ENCODE measurements around the gene TMEM132C.
"Not testable (repeated sequence)": the region's sequence is repeated elsewhere in the genome, so short reads cannot be mapped to it uniquely, and the experiment has no call there.

TMEM132C gene

DNA sequence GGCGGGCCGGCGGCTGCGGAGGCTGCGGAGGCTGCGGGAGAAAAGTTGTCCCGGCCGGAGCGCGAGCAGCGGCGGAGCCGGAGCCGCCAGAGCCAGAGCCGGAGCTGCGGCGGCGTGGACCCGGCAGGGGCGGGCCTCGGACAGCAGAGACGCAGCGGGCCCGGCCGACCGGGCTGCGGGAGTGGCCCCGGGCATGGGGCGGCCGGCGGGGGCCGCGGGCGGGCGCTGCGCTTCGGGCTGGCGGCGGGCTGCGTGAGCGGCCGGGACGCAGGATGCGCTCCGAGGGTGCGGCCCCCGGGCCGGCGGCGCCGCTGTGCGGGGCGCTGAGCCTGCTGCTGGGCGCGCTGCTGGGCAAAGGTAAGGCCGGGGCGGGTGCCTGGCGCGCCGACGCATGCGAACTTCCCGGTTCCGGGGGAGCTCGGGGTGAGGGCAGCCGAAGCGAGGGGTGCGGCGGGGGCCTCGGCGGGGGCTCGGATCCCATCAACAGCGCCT is at the start of gene TMEM132C:
TMEM132C (plus strand) TSS at position 40 of the 492 bp plus-strand sequence; CDS start at position 273, 233 bp downstream.
- DNase-seq (ENCODE audit: low spot score), result no peak

DNA sequence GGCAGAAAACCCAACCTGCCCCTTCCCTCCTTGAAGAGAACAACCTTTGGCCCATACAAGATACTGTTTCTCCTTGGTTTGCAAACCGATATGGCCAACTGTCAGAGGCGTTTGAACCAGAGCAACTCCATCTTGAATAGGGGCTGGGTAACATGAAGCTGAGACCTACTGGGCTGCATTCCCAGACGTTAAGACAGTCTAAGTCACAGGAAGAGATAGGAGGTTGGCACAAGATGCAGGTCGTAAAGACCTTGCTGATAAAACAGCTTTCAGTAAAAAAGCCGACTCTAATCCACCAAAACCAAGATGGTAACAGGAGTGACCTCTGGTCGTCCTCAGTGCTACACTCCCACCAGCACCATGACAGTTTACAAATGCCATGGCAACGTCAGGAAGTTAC is 42.7 kb upstream of the TMEM132C start:
- no peak for DNase-seq (ENCODE audit: low spot score)

DNA sequence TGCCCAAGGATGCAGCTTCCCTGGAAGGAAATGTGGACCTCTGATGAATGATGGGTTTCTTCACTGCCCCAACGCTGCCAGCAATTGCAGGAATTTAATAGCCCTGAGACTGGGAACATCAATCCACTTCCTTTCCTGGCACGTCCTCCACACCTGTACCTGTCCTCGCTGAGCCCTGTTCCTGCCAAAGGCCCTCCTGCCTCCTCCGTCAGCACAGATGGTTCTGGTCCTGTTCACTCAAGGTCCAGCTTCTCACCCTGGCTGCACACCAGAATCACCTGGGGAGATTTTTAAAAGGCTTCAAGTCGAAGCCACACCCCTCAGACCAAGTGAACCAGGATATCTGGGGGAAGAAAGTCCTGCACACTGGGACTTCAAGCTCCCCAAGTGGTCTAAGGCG is 38.4 kb upstream of the TMEM132C start:
- DNase-seq (ENCODE audit: low spot score), result no peak

DNA sequence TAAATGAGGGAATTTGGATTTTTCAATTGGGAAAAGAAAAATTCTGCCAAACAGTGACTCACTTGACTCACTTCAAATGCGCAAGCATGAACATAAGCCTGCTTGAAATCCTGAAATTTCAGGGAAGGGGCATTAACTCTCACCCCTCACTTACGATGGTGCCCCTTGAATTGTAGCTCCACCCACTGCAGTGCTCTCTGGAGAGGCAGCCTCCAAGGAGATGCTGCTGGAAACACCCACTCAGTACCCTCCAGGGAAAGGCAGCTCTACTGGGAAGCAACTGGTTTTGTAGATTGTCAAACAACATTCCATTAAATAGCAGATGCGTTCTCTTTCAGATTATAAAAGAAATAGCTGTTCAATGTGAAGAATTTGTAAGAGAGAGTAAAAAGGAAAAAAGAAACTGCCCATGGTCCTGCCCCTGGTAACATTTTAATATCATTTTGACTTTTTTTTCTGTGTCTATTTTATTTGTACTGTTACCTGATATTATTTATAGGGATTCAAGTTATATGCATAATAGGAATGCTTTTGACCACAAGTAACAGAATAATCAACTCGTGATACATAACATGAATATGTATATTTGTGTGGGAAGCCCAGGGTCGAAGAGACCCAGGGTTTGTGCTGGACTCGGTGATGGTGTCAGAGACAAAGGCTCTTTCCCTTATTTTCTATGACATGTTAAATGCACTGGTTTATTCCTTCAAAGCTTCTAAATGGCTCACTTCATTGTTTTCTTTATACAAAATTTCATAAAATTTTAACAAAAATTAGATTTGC is 31.1 kb upstream of the TMEM132C start:
- DNase-seq (ENCODE audit: low spot score), result no peak

DNA sequence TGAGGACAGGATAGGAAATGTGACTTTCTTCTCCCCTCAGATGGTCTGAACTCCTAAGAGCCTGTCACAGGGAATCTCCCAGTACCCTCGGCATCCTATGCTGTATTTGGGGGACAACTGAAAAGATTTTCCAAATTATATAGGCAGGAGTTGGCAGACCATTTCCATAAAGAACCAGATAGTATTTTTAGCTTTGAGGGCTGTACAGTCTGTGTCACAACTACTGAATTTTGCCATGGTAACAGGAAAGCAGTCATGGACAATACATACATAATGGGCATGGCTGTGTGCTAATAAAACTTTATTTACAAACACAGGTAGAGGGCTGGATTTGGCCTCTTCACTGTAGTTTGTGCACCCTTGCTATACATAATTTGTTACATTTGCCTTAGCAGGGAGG is 30.4 kb upstream of the TMEM132C start:
- no peak for DNase-seq (ENCODE audit: low spot score)

DNA sequence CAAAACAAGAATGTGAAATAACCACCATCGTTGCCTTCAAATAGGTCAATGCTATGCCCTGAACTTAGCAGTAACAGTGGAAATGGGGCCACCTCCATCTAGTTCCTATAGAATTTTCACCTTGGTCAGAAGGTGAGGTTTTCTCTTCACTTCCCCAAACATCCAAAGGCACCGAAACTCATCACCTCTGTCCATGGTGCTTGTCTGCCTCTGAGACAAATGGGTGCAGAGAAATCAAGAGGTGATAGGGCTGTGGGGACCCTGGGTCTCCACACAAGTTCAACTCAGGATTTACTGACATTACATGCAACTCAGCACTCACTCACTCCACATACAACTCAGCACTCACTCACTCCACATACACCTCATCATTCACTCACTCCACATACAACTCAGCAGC is 26.2 kb upstream of the TMEM132C start:
- no peak for DNase-seq (ENCODE audit: low spot score)

DNA sequence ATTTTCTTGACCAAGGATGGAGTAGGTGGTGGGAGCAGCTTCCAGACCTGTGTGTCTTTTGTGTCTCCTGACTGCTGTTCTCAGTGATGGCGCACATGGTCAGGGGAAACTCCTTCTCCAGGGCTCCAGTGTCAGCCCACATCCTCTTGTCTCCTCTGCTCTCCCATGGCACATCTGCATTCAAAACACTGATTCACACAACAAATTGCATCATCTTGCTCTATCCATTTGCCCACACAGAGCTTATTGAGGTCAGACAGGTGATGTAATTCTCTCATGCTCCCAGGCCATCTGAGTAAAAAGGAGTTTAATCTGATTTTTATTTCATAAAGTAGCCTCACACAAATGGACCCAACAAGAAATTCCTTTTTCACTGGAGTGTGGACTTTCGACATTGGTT is 21.8 kb upstream of the TMEM132C start:
- no peak for DNase-seq (ENCODE audit: low spot score)

DNA sequence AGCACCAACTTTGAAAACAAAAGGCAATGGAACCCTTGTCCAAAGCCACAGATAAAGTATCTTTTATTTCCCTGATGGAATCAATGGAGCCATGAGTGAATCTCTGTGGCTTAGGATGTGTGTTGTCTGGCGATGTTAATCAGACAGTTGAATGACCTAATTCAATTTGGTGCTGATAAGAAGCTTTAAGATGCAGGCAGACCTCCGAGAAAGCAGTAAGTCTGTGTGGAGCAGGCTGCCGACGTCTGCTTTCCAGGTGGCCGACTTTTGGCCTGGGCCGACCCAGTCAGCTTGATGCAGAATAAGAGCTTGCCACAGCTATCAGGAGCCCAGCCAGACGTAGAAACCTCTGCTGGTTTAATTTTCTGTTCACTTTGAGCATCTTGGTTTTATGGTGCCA is 21.1 kb upstream of the TMEM132C start:
- no peak for DNase-seq (ENCODE audit: low spot score)

DNA sequence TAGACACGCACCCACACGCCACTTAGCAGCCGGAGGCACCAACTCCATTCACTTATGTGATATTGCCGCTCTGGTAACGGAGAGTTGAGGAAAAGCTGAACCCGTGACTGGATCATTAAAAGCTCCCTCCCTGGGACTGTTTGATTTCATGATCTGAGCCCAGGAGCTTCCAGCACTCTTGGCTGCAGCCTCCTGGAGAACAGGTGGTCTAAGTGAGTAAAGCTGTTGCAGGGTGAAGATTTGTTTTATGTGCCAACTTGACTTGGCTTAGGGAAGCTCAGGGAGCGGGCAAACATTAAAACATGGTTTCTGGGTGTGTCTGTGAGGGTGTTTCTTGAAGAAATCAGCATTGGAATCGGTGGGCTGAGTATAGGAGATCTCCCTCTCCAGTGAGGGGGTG is 16.9 kb upstream of the TMEM132C start:
- DNase-seq (ENCODE audit: low spot score), result no peak

DNA sequence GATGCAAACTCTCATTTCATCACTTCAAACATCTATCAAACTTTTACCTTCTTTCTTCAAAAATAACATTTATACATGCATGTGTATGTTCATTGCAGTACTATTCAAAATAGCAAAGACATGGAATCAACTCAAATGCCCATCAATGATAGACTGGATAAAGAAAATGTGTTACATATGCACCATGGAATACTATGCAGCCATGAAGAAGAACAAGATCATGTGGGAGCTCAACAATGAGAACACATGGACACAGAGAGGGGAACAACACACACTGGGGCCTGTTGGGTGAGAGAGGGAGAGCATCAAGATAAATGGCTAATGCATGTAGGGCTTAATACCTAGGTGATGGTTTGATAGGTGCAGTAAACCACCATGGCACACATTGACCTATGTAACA is 13.1 kb upstream of the TMEM132C start:
- DNase-seq (ENCODE audit: low spot score), result not testable (repeated sequence)

DNA sequence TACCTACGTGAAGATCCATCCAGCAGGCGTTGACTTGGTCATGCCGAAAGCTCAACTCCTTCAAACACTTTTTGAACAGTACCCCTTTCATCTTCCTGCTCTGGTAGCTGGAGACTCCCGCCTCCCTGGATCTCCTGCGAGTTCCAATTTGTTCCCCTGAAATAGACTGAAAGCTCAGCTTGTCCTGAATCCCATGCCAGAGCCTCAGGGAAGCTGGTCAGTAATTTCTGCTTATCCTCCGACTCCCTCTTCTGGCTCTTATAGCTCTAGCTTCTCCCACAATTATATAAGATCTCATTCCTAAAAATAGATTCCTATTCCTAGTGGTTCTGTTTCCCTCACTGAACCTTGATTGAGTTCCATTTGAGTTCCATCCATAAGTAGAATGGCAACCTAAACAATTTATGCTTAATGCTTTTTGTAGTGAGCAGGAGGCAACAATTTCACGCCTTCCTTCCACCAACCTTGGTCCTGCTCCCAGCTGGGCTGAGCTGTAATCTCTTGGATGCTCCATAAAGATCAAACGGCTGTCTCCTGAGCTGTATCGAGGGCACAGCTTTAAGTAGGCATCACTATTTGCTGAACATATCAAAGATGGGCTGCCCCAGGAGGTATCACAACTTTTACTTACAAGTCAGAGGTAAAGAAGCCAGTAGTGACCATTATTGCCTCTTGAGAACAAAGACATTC is 8.0 kb upstream of the TMEM132C start:
- no peak for DNase-seq (ENCODE audit: low spot score)

DNA sequence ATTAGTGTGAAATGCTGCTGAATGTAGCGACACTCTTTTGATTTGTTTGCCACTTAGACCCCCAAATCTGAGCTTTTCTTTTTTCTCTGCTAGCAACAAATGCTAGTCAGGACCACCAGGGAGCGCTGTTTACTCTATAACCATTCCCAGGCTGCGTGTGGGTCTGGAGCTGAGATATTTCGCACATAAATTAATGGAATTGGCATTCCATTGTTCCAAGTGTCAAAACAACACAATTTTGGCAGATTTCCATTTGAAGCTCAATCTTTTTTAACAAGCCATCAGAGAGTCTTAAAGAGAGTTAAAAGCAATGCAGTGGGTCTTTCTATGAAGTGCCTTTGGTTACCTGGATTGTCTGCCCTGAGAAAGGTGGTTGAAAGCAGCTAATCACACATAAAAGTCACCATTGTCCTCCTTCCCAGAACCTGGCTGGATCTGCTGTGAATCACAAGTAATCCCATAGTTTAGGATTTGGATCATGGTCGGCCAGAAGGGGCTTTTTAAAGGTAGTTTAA is 7.4 kb upstream of the TMEM132C start:
- no peak for DNase-seq (ENCODE audit: low spot score)

DNA sequence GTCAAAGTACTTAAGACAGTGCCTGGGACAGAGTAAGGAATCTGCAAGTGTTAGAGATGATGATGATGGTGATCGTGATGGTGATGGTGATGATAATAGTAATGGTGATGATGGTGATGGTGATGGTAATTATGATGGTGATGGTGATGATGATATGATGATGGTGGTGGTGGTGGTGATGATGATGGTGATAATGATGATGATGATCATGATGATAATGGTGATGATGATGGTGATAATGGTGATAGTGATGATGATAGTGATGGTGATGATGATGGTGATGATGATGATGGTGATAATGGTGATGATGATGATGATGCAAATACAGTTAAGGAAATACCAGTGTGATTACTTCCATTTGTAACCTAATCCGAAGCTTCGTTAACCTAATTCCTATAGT is 5.2 kb upstream of the TMEM132C start:
- DNase-seq (ENCODE audit: low spot score), result no peak

DNA sequence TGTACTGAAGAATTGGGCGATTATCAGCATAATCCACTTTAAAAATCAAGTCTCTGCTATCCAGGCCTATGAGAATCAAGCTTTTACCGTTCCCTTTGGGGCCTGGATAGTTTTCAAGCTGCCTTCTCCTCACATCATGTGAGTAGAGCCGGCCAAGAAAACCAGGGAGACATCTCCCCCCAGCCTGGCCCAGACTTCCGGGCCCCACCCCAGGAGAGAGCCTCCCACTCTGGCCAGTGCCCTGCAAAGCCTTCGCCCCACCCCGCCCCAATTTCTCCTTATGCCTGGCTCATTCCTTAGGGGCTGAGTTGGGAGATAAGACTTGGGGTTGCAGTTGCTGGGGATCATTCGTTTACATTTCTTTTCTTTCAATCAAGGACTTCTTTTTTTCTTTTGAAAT is 1.4 kb upstream of the TMEM132C start:
- no peak for DNase-seq (ENCODE audit: low spot score)

DNA sequence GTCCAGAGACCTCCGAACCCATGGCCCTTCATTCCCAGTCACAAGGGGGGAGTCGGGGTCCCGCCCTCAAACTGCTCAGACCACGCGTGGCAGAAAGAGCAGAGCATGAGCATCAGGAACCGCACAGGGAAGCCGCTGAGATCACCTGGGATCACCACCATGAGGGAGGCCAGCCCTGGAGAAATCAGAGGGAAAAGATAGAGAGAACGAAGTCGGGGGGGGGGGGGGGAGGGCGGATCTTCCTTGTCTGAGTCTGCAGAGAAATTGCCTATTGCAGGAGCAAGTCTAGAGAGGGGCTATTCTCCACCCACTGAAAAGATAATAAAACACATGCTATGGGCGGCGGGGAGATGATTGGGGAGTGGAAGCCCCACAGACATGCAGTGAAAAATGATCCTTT is 884 bp upstream of the TMEM132C start:
- no peak for DNase-seq (ENCODE audit: low spot score)

DNA sequence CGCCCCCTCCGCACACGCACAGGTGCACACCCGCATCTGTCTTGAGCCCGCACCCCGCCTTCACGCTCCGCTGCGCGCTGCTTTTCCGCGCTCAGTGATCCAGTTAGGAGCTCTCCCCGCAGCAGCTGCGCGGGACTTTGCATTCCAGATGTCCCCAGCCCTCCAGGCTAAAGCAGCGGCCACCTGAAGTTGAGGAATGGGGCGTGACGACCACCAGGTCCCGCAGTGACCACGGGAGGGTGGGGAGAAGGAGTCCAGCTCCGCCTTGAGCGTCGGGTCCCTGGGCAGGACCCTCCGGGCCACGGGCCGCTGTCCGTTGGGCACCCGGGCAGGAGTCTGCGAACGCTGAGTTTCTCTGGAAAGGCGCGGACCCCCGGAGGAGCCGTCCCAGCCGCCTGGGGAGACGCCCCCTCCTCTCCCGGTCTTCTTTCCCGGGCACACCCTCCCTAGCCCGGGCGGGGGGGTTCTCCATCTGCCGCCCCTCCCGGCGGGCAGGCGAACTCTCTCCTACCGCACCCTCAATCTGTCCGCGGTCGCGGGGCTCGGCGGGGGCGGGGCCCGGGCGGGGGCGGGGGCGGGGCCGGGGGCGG is 334 bp upstream of the TMEM132C start:
- DNase-seq (ENCODE audit: low spot score), result no peak

DNA sequence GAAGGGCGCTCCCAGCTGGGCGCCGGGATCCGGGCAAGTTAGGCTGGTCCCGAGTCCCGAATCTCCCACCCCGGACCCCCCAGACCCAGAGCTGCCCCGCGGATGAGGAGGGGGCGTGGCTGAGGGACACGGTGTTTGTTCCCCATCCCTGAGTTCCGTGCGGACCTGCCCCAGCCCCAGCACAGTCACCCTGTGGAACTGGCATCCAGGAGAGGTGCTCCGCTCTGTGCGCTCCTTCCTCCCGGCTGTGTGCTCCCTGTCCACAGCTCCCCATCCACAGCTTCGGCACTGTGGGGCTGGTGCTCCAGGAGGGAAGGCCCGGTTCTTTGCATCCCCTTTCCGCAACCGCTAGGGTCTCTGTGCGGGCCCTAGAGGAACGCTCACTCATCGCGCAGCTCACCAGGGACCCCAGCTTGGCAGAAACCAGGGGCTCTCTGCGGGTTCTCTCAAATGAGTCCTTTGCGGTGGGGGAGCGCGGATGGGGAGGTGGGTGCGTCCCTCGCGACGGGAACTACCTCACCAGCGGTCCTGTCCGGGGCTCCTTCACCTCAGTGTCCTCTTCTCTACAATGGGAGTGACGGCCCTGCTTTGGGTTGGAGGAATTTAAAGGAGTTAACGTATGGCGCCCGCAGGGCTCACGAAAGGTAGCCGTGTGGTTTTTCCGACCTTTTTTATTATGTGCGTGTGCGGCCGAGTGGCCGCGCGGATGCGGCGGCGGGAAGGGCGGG is 845 bp downstream of the TMEM132C start:
- DNase-seq (ENCODE audit: low spot score), result no peak

DNA sequence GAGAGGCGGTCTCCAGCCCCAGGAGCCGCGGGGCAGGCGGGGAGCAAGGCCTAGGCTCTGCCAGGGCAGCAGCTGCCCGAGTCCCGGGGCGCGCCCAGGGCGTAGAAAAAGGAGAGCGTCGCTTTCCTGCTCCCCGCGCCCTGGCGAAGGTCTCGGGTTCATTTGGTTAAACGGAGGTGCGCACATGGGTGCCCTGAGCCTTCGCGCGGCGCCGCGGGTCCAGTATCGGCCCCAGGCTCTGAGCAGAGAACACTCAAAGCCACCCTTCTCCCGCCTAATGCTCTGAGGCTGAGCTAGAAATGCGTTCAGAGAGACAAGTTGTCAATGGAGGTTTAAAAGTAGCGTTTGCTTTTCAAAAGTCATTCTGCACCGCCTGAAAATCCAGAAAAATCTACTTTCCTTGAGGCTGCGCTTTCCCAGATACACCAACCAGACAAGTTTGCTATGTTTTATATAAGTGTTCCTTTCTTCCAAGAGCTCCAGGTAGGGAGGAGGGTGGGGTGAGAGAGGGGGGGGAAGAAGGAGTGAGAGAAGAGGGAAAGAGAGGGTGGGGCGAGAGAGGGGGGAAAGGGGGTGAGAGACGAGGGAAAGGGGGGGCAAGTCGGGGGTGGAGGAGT is 1.5 kb downstream of the TMEM132C start:
- no peak for DNase-seq (ENCODE audit: low spot score)

DNA sequence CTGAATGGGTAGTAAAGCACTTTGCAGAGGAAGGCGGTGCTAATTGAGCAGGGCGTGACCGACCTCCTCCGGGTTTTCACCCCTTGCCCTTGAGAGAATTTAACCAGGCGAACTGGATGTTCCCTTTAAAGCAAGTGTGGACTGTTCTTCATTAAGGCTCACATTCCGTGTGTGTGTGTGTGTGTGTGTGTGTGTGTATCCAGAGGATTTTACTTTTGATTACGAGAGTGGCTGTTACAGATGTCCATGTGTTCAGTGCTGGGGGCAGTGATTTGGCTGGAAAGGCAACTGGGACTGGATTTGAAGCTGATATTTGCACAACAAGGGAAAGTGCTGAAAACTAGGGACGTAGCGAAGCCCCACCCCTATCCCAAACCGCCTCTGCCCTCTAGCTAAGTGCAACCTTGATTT is 2.2 kb downstream of the TMEM132C start:
- no peak for DNase-seq (ENCODE audit: low spot score)

DNA sequence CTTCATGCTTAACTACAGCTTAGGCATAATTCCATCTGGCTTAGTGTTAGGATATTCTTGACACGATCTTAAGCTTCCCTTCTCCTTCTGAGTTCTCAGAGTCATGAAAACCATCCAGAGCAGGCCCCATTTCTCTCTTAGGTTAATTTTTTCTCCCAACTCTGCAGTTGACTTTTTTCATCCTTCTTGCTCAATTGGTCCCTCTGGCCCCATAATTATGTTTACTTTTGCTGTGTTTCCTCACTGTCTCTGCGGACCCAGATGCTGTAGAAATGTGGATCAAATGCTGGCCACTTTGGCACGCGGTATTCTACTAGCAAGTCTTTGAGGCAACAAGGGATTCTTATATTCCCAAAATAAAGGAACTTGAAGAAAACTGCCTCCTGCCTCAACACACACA is 9.5 kb downstream of the TMEM132C start:
- DNase-seq (ENCODE audit: low spot score), result no peak

DNA sequence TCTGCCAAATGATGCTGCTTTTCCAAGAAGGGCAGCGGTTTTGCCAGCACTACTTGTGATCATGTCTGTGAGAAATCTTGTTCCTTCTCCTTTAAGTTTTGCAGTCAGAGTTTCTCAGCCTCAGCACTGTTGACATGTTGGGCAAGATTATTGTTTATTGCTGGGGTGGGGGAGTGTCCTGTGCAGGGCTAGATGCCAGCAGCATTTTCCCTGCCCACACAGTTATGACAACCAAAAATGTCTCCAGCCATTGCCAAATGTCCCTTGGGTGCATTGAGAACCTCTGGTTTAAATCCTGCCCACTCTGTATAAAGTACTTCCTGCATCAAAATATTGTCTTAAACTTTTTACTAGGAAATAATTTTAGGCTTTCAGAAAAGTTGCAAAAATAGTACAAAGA is 20.0 kb downstream of the TMEM132C start:
- no peak for DNase-seq (ENCODE audit: low spot score)

DNA sequence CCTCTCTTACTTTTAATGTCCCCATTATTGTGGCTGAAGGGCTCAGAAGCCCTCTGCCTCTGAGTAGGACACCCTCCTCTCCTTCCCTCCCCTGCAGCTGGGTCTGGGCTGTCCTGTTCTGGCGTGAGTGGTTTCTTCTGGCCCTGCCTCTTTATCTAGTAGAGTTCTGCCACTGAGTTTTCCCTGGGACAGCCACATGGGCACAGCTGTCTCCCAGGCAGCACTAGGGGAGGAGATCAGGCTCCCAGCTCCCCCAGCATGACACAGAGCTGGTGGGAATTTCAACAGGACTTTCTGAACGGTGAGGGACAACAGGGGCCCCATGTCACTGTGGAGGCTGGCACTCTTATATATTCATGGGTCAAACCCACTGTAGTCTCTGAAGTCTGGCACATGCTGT is 21.4 kb downstream of the TMEM132C start:
- DNase-seq (ENCODE audit: low spot score), result no peak

Measured in left forelimb (tissue), 1 donor.